ENCODE measurements around the gene NFATC1. TPM values are rescaled to one million over a fixed set of nuclear protein-coding genes. Genes with fewer than 3 reads are reported as not detected.

Gene NFATC1
- total RNA-seq, 4 donors from 2014 or later: 2.1 to 41.3 (median 7.6) TPM

DNA sequence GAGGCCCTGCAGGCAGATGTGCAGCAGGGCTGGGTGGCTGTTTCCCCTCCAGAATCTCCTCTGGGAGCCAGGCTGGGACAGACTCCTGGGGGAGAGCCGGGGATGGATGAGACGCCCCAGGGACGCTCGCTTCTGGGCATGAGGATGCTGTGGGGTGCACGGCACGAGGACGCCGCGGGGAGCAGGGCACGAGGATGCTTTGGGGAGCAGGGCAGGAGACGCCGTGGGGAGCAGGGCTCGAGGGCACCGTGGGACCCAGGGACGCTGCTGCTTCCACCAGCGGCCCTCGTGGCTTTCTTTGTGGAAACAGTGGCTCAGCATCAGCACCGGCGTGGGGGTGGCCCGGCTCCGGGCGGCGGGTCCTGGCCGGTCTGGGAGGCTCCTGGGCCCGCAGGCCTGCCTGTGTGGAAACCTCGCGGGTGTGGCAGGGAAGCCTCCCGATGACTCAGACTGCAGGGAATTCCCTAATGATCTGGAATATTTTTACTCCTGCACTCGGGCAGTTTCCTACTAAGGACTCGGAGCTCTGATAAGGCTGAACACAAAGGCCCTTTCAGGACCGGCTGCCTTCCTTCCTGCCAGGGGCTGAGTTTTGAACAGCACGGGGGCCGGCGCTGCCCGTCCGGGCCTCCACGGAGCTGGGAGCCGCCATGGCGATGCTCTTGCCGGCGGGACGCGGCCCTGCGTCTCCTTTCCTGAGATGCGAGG, 62.6 kb downstream of the NFATC1 start:
- DNase-seq: peak in 1 of 3 donors; percentile 70
- TF ChIP-seq POLR2A (IDR thresholded peaks at IDR 0.05): no peak
- peaks cover 0 to 11% (median 0%) of the 10 kb centered on the region in 3 donors for H3K36me3 ChIP-seq
- peaks cover 0 to 27% (median 16%) of the 10 kb centered on the region in 4 donors for H3K4me1 ChIP-seq
- peak overlapping the region in 1 of 4 donors; percentile 12 for H3K4me3 ChIP-seq
- H3K27me3 ChIP-seq: no peaks in the 10 kb centered on the region
- peak overlapping the region in 2 of 4 donors; percentile 35 to 87 for H3K27ac ChIP-seq
- H3K9me3 ChIP-seq: no peaks in the 10 kb centered on the region

- Histone ChIP-seq H3K27me3 (no peaks in the 10 kb centered on the region), H3K36me3 (peaks cover 0 to 6% (median 0%) of the 10 kb centered on the region in 3 donors), H3K4me1 (peaks cover 0 to 27% (median 16%) of the 10 kb centered on the region in 4 donors), H3K27ac (peak overlapping the region in 3 of 4 donors; percentile 35 to 87 (median 63)), H3K4me3 (no peak overlapping the region), H3K9me3 (no peaks in the 10 kb centered on the region)
- TF ChIP-seq CTCF (IDR thresholded peaks at IDR 0.05): no peak
- no peak for TF ChIP-seq POLR2A (IDR thresholded peaks at IDR 0.05)
- no peak for DNase-seq
These were observed 63.4 kb downstream of the NFATC1 start for GRCh38 chr18:79458917-79459803.

DNA sequence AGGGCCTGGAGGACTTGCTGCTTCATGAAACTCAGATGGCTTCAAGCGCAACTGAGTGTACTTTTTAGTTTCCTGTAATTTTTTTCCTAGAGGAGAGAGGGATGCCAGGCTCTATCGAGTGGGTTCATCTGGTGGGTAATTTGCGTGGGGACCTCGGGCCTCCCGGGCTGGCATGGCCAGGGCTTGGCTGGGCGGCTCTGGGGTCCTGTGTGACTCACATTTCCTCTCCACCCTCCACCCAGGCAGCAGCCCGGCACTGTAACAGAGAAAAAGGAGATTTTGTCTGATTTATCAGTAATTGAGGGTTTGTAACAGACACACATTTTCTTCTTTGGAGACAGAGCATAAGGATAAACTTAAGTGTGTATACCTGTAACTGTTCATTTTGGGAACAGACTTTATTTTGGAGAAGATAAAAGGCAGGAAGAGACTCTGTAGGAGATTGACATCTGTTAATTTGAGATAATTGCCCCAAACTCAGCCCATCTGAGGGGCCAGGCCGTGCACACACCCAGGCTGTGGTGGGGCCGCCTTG, 64.3 kb downstream of the NFATC1 start:
- peak overlapping the region in 2 of 4 donors; percentile 63 to 87 for H3K27ac ChIP-seq
- H3K4me3 ChIP-seq: peak overlapping the region in 1 of 4 donors; percentile 6
- no peak for DNase-seq
- no peak for TF ChIP-seq POLR2A (IDR thresholded peaks at IDR 0.05)
- no peak for TF ChIP-seq CTCF (IDR thresholded peaks at IDR 0.05)
- peaks cover 0 to 4% (median 0%) of the 10 kb centered on the region in 3 donors for H3K36me3 ChIP-seq
- peaks cover 0 to 27% (median 17%) of the 10 kb centered on the region in 4 donors for H3K4me1 ChIP-seq
- no peaks in the 10 kb centered on the region for H3K27me3 ChIP-seq
- no peaks in the 10 kb centered on the region for H3K9me3 ChIP-seq

GRCh38 chr18:79460481-79461300, 65.0 kb downstream of the NFATC1 start:
- peak in 2 of 3 donors; percentile 73 to 76 for DNase-seq
- peaks cover 0 to 27% (median 17%) of the 10 kb centered on the region in 4 donors for H3K4me1 ChIP-seq
- H3K9me3 ChIP-seq: no peaks in the 10 kb centered on the region
- H3K36me3 ChIP-seq: no peaks in the 10 kb centered on the region
- peak overlapping the region in 2 of 4 donors; percentile 63 to 87 for H3K27ac ChIP-seq
- TF ChIP-seq POLR2A (IDR thresholded peaks at IDR 0.05): no peak
- no peak for TF ChIP-seq CTCF (IDR thresholded peaks at IDR 0.05)
- H3K27me3 ChIP-seq: no peaks in the 10 kb centered on the region
- peak overlapping the region in 1 of 4 donors; percentile 15 for H3K4me3 ChIP-seq

DNA sequence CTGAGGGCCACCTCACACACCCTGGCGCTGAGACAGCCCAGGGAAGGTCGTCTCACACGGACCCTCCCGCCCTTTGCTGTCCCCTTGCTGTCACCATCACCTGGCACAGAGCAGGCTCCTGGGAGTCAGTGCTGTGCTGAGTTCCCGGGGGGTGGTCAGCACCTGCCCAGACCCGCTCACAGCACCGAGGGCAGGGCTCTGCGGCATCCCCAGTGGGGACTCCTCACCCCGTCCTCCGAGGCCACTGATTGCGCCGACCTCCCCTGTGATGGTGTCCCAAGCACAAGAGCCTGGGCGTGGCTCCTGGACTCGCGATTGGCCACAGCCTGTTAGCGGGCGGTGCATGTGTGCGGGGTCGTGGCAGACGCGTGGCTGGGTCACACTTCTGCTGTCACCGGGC, 65.9 kb downstream of the NFATC1 start:
- Histone ChIP-seq H3K4me3 (no peak overlapping the region), H3K36me3 (no peaks in the 10 kb centered on the region), H3K27me3 (no peaks in the 10 kb centered on the region), H3K27ac (peak overlapping the region in 1 of 4 donors; percentile 87), H3K4me1 (peaks cover 0 to 27% (median 18%) of the 10 kb centered on the region in 4 donors), H3K9me3 (no peaks in the 10 kb centered on the region)
- no peak for DNase-seq
- TF ChIP-seq POLR2A (IDR thresholded peaks at IDR 0.05): no peak
- TF ChIP-seq CTCF (IDR thresholded peaks at IDR 0.05): no peak
